Tibial nerve (tissue), 4 donors: Measurements from ENCODE around the gene PRRC2B.

ENCODE experiments used
- EP300 ChIP-seq, 2 donors: sonication (generic); formaldehyde crosslinking; IDR thresholded peaks; one replicate each; pipeline ENCODE4 v1.6.1; 2017; ENCODE audit warnings: antibody characterized with exemption in 2 of 2, mild to moderate bottlenecking in 1 of 2
- TF ChIP-seq, protein P1 (sequence below), 5 experiments: fragments of 200-600 bp in 3 of 5; fragments of 450-650 bp in 2 of 5; sonication (generic) in 3 of 5; IDR thresholded peaks; one replicate each; pipeline ENCODE4 v1.5.1; 2016 to 2019; ENCODE audit warnings: antibody characterized with exemption in 5 of 5, mild to moderate bottlenecking in 3 of 5, moderate library complexity in 2 of 5

GRCh38 chr9:131523086-131523388 lies 129.2 kb downstream of the PRRC2B start:
- TF ChIP-seq, protein P1, sequence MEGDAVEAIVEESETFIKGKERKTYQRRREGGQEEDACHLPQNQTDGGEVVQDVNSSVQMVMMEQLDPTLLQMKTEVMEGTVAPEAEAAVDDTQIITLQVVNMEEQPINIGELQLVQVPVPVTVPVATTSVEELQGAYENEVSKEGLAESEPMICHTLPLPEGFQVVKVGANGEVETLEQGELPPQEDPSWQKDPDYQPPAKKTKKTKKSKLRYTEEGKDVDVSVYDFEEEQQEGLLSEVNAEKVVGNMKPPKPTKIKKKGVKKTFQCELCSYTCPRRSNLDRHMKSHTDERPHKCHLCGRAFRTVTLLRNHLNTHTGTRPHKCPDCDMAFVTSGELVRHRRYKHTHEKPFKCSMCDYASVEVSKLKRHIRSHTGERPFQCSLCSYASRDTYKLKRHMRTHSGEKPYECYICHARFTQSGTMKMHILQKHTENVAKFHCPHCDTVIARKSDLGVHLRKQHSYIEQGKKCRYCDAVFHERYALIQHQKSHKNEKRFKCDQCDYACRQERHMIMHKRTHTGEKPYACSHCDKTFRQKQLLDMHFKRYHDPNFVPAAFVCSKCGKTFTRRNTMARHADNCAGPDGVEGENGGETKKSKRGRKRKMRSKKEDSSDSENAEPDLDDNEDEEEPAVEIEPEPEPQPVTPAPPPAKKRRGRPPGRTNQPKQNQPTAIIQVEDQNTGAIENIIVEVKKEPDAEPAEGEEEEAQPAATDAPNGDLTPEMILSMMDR (IDR thresholded peaks at IDR 0.05): no peak
- no peak for TF ChIP-seq EP300 (IDR thresholded peaks at IDR 0.05)
